Mucosa of rectum (tissue), 2 donors: ENCODE data around the gene ESPNL.

Experiments
- H3K27ac ChIP-seq, 2 donors: one replicate each; pipeline ENCODE4 v1.7.0; 2013; ENCODE audit warnings: inconsistent platforms in 2 of 2, low read depth in 2 of 2, low read length in 2 of 2
- H3K27me3 ChIP-seq, 2 donors: one replicate each; pipeline ENCODE4 v1.7.0; 2013; ENCODE audit warnings: low read length in 2 of 2; ENCODE audit not compliant: control insufficient read depth in 2 of 2, insufficient read depth in 2 of 2
- H3K36me3 ChIP-seq, 2 donors: one replicate each; pipeline ENCODE4 v1.7.0; 2013; ENCODE audit warnings: low read length in 2 of 2; ENCODE audit not compliant: control insufficient read depth in 2 of 2, insufficient read depth in 2 of 2
- H3K4me1 ChIP-seq, 2 donors: one replicate each; pipeline ENCODE4 v1.7.0; 2013; ENCODE audit warnings: low read length in 2 of 2, mild to moderate bottlenecking in 1 of 2; ENCODE audit not compliant: control insufficient read depth in 2 of 2, insufficient read depth in 2 of 2
- H3K4me3 ChIP-seq, 2 donors: one replicate each; pipeline ENCODE4 v1.7.0; 2013; ENCODE audit warnings: low read length in 2 of 2
- H3K9ac ChIP-seq, 2 donors: one replicate each; pipeline ENCODE4 v1.7.0; 2013; ENCODE audit warnings: low read length in 2 of 2, low read depth in 1 of 2, mild to moderate bottlenecking in 1 of 2
- H3K9me3 ChIP-seq, 2 donors: one replicate each; pipeline ENCODE4 v1.7.0; 2013; ENCODE audit warnings: low read length in 2 of 2; ENCODE audit not compliant: control insufficient read depth in 2 of 2
- donor health status: healthy.
- donor health status: Normal muscosa, but diverticular disease.

Gene ESPNL

DNA sequence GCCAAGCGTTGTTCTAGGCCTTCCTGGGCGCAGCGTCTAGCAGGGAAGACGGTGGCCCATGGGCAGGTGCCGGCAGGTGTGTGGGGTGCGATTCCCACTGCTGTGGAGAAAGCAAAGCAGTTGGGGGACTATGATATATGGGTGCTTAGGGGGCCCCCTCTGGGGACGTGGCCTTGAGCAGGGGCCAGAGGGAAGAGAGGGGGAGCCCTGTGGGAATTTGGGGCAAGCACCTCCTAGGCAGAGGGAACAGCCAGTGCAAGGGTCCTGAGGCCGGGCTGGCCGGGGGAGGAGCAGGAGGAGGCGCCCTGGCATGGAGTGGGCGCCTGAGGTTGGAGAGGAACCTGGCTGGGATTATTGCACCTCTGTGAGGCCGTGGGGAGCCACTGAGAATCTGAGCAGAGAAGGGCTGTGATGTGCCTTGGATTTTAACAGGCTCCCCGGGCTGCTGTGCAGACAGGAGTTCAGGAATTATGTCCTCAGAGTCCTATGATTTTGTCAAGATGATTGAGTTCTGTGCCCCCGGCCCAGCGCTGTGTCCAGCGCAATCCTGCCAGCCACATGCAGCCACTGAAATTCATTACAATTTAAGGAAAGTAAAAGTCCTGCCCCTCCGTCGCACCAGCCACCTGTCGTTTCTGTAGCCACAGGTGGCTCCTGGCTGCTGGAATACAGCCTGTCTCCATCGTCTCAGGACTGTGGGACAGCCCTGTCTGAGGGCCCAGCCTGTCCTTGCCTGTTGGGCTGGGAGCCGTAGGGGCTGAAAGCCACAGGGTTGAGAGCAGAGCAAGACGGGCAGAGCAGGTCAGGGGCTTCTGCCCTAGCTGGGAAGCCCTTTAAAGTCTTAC is 29.2 kb downstream of the ESPNL start:
- H3K4me1 ChIP-seq: no peaks in the 10 kb centered on the region
- no peaks in the 10 kb centered on the region for H3K9me3 ChIP-seq
- no peak overlapping the region for H3K4me3 ChIP-seq
- H3K27me3 ChIP-seq: no peaks in the 10 kb centered on the region
- H3K27ac ChIP-seq: no peak overlapping the region
- H3K9ac ChIP-seq: no peak overlapping the region
- no peaks in the 10 kb centered on the region for H3K36me3 ChIP-seq

DNA sequence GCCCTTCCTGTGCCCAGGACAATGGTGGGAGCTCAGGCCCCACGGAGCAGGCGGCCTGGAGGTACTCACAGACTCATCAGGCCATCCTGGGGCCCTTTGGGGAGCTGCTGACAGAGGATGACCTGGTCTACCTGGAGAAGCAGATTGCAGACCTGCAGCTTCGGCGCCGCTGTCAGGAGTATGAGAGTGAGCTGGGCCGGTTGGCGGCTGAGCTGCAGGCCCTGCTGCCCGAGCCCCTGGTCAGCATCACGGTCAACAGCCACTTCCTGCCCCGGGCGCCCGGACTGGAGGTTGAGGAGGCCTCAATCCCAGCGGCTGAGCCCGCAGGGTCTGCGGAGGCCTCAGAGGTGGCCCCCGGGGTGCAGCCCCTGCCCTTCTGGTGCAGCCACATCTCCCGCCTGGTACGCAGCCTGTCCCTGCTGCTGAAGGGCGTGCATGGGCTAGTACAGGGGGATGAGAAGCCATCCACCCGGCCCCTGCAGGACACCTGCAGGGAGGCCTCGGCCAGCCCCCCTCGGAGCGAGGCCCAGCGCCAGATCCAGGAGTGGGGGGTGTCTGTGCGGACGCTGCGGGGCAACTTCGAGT is 30.1 kb downstream of the ESPNL start:
- Histone ChIP-seq H3K36me3 (no peaks in the 10 kb centered on the region), H3K4me3 (no peak overlapping the region), H3K27ac (no peak overlapping the region), H3K27me3 (no peaks in the 10 kb centered on the region), H3K9ac (no peak overlapping the region), H3K4me1 (no peaks in the 10 kb centered on the region), H3K9me3 (no peaks in the 10 kb centered on the region)

DNA sequence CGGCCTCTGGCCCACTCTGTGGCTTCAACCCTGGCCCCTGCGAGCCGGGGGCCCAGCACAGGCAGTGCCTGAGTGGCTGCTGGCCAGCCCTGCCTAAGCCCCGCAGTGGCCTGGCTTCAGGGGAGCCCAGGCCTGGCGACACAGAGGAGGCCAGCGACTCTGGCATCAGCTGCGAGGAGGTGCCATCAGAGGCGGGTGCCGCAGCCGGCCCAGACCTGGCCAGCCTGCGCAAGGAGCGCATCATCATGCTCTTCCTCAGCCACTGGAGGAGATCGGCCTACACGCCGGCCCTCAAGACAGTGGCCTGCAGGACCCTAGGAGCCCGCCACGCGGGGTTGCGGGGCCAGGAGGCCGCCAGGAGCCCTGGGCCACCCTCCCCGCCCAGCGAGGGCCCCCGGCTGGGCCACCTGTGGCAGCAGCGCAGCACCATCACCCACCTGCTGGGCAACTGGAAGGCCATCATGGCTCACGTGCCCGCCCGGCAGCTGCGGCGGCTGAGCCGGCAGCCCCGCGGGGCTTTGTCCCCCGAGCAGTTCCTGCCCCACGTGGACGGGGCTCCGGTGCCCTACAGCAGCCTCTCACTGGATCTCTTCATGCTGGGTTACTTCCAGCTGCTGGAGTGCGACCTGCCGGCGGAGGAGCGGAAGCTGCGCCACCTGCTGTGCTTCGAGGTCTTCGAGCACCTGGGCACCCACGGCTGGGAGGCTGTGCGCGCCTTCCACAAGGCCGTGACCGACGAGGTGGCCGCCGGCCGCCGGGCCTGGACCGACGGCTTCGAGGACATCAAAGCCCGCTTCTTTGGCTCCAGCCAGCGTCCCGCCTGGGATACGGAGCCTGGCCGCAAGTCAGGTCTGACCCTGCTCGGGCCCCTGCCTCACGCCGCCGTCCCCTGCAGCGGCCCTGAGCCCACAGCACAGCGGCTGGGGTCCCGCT is 30.8 kb downstream of the ESPNL start:
- no peaks in the 10 kb centered on the region for H3K9me3 ChIP-seq
- H3K27ac ChIP-seq: no peak overlapping the region
- H3K4me3 ChIP-seq: no peak overlapping the region
- no peaks in the 10 kb centered on the region for H3K36me3 ChIP-seq
- no peak overlapping the region for H3K9ac ChIP-seq
- H3K4me1 ChIP-seq: no peaks in the 10 kb centered on the region
- no peaks in the 10 kb centered on the region for H3K27me3 ChIP-seq

DNA sequence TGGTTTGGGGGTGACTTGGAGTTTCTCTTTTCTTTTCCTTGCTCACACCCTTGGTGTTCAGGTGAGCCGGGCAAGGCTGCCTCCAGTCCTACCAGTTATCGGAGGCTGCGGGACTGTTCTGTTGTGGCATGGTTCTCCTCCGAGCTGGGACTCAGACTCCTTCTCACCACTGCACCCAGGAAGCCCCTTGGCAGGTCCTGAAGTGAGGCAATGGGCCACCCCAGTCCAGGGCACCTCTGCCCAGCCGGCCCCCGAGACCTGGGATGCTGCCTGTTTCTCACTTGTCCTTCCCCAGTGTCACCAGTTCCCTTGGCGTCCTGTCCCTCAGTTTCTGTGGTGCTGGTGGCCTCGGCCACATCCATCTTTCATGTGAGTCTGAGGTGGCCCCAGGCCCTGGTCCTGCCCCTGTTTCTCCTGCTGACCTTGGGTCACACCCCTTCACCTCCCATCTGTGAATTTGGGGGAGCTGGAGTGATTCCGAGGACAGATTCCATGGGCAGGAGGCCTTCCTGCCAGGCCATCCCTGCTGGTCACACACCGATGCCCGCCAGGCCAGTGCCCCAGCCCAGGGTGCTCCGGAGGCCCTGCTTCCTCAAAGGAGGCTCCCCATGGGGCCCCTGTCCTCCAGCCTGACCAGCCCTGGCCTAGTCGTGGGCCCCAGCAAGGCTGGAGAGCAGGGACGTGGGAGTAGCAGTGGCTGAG is 31.8 kb downstream of the ESPNL start:
- H3K36me3 ChIP-seq: no peaks in the 10 kb centered on the region
- no peak overlapping the region for H3K4me3 ChIP-seq
- no peaks in the 10 kb centered on the region for H3K27me3 ChIP-seq
- H3K9me3 ChIP-seq: no peaks in the 10 kb centered on the region
- H3K9ac ChIP-seq: no peak overlapping the region
- no peak overlapping the region for H3K27ac ChIP-seq
- no peaks in the 10 kb centered on the region for H3K4me1 ChIP-seq

DNA sequence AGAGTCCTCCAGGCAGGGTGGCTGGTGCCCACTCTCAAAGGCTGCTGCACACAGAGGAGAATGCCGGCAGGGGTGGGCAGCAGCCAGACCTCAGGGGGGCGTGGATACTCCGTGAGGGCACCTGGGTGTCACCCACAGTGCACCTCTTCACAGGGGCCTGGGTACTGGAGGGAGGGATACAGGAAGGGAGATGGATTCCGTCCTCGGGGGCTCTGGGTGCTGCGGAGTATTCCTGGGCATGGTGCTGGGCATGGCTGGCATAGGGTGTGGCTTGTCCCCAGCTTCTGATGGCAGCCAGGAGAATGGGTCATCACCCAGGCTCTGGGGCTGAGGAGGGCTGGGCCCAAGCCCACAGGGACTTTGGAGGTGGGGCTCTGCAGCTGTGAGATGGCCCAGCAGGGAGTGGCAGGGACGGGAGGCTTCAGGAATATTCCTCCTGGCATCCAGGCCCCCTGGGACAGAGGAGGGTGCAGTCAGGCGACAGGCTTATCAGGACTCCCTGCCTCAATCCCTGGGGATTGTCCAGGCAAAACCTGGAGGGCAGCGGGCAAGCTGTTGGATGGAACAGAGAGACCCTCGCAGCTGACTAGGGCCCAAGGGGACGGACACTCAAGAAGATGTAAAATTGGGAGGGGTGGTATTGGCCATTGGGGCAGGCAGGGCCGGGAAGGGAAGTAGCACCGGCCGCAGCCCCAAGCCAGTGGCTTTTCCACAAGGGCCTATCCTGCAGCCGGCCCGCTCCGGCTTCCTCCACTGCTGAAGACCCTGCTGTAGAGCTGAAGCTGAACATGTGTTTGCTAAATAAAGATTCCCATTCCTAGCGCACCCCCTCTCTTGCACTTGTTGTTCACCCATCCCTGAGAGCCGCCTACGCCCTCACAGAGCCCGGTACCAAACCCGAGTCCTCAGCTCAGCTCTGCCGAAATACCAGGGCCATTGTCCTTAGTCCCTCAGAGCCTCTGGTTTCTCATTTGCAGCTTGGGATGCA is 32.6 kb downstream of the ESPNL start:
- no peaks in the 10 kb centered on the region for H3K36me3 ChIP-seq
- no peaks in the 10 kb centered on the region for H3K9me3 ChIP-seq
- no peaks in the 10 kb centered on the region for H3K4me1 ChIP-seq
- H3K27me3 ChIP-seq: no peaks in the 10 kb centered on the region
- H3K27ac ChIP-seq: no peak overlapping the region
- no peak overlapping the region for H3K4me3 ChIP-seq
- no peak overlapping the region for H3K9ac ChIP-seq

DNA sequence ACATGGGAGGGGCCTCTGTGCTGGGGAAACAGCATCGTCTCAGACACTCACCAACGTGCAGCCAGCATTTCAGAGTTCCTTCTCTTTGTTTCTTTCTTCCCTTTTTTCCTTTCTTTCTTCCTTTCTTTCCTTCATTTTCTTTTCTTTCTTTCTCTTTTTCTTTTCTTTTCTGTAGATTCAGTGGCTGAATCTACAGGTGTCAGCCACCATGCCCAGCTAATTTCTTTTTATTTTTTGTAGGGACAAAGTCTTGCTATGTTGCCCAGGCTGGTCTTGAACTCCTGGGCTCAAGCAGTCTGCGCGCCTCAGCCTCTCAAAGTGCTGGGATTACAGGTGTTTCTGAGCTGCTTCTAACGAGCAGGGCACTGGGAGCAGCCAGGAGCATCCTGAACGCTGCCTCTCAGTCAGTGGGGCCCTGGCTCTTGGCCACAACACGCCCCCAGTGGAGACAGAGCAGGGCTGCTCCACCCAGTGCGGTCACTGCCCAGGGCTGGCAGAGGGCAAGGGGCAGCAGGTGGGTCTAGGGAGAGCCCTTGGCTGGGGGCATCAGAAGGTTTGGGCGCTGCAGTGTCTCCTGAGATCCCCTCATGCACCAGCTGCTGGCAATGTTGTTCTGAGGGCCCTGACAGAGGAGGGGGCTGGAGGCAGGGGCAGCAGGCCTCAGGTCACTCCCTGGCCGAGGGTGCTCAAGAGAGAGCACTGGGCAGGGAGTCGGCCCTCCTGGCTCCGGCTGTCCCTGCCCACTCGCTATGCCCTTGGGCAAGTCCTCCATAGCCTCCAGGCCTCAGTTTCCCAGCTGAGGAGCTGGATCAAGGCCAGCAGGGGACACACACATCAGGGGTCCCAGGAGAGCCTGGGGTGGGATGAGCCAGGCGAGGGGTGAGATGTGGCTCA is 33.6 kb downstream of the ESPNL start:
- no peaks in the 10 kb centered on the region for H3K9me3 ChIP-seq
- no peaks in the 10 kb centered on the region for H3K4me1 ChIP-seq
- no peak overlapping the region for H3K27ac ChIP-seq
- H3K9ac ChIP-seq: no peak overlapping the region
- no peaks in the 10 kb centered on the region for H3K36me3 ChIP-seq
- H3K27me3 ChIP-seq: no peaks in the 10 kb centered on the region
- H3K4me3 ChIP-seq: no peak overlapping the region

DNA sequence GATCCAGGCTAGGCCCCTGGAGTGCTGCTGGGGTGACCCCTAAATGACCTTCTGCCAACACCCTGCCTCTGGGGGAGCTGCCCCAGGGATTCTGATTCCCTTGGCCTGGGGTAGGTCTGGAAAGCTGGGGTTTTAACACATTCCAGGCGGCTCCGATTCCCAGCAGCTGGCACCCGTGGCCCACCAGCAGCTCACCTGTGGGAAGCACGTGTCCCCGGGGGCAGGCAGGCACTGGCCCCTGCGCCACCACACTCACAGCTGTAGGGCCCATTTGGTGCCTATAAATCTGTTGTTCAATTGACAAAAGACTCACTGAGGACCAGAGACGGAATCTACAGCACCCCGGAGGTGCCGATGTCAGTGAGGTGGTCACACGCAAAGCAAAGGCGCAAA is 34.2 kb downstream of the ESPNL start:
- Histone ChIP-seq H3K9ac (no peak overlapping the region), H3K36me3 (no peaks in the 10 kb centered on the region), H3K27ac (no peak overlapping the region), H3K9me3 (no peaks in the 10 kb centered on the region), H3K4me1 (no peaks in the 10 kb centered on the region), H3K4me3 (no peak overlapping the region), H3K27me3 (no peaks in the 10 kb centered on the region)

DNA sequence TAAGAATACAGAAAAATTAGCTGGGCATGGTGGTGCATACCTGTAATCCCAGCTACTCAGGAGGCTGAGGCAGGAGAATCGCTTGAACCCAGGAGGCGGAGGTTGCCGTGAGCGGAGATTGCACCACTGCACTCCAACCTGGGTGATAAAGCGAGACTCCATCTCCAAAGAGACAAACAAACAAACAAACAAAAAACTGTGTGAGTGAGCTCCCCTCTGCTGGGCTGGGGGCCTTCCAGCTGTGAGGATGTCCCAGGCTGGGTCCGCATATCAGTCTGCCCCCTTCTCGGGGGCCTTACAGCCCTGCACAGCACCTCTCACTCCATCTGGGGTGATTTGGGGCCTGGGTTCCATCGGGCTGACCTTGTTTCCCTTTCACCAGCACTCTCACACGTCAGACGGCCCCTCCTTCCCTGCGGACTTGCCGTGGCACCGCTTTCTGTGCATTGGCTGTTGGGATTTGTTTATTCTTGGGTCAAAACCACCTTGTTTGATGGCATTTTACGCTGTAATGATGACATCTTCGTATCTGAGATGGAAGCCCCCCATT is 35.5 kb downstream of the ESPNL start:
- no peaks in the 10 kb centered on the region for H3K9me3 ChIP-seq
- no peak overlapping the region for H3K9ac ChIP-seq
- H3K4me1 ChIP-seq: peaks cover 0 to 2% of the 10 kb centered on the region in 2 donors
- no peak overlapping the region for H3K4me3 ChIP-seq
- H3K27ac ChIP-seq: no peak overlapping the region
- no peaks in the 10 kb centered on the region for H3K36me3 ChIP-seq
- H3K27me3 ChIP-seq: peaks cover 0 to 2% of the 10 kb centered on the region in 2 donors
